Spleen (tissue), 7 donors: ENCODE measurements around the gene KRT9.

Source experiments
- CTCF ChIP-seq, 11 experiments: fragments of 200-600 bp in 7 of 11; fragments of 450-650 bp in 4 of 11; sonication (generic) in 4 of 11; IDR thresholded peaks in 8 of 11; conservative IDR thresholded peaks in 3 of 11; 1 replicate in 7 of 11; 2 replicates in 4 of 11; pipeline versions ENCODE4 v1.4.0 to v1.8.0; 2016 to 2021; ENCODE audit warnings: antibody characterized with exemption in 11 of 11, inconsistent platforms in 4 of 11, mild to moderate bottlenecking in 1 of 11
- POLR2AphosphoS5 ChIP-seq, 3 donors: sonication (generic); formaldehyde crosslinking; IDR thresholded peaks; one replicate each; pipeline ENCODE4 v1.5.1; 2017; ENCODE audit warnings: antibody characterized with exemption in 3 of 3
- donor health status: DM: no; HTN: no; CAD: no; lungs with moderate emphysema.
- donor health status: DM: no; HTN: no; CAD: no.
- donor health status: DM: no; HTN: no; CAD: no.

GRCh38 chr17:41551365-41551764 is 20.5 kb downstream of the KRT9 start:
- no peak for TF ChIP-seq CTCF (IDR thresholded peaks at IDR 0.05 in 8 of 11, conservative IDR thresholded peaks at IDR 0.05 in 3 of 11)
- TF ChIP-seq POLR2AphosphoS5 (IDR thresholded peaks at IDR 0.05) = no peak
